ENCODE measurements around the gene LIN7B.

Gene LIN7B

GRCh38 chr19:49114630-49115363 lies 627 bp downstream of the LIN7B start (continued):
- TF ChIP-seq ZNF518A (tag by site-specific recombination; conservative IDR thresholded peaks at IDR 0.05; ENCODE audit: low read depth) = no peak
- TF ChIP-seq ZNF560 (tag by site-specific recombination; IDR thresholded peaks at IDR 0.05; ENCODE audit: borderline replicate concordance) = no peak
- TF ChIP-seq ZNF701 (tag by site-specific recombination; IDR thresholded peaks at IDR 0.05) = no peak
- TF ChIP-seq ZNF660 (tag by site-specific recombination; IDR thresholded peaks at IDR 0.05) = no peak
- TF ChIP-seq ZSCAN23 (tag by site-specific recombination; IDR thresholded peaks at IDR 0.05) = no peak
- TF ChIP-seq ZNF133 (tag by site-specific recombination; IDR thresholded peaks at IDR 0.05) = no peak
- no peak for TF ChIP-seq ZNF211 (tag by site-specific recombination; IDR thresholded peaks at IDR 0.05; ENCODE audit: low read depth)
- no peak for TF ChIP-seq ZNF530 (tag by site-specific recombination; IDR thresholded peaks at IDR 0.05; ENCODE audit: low read depth)
- TF ChIP-seq ZNF324 (tag by site-specific recombination; IDR thresholded peaks at IDR 0.05) = no peak
- TF ChIP-seq ZNF521 (tag by site-specific recombination; IDR thresholded peaks at IDR 0.05) = no peak
- TF ChIP-seq ZNF121 (tag by site-specific recombination; IDR thresholded peaks at IDR 0.05) = no peak
- TF ChIP-seq PATZ1 (tag by site-specific recombination; IDR thresholded peaks at IDR 0.05) = peak; percentile 69
- TF ChIP-seq SP2 (tag by site-specific recombination; IDR thresholded peaks at IDR 0.05) = peak; percentile 47
- peak; percentile 80 for TF ChIP-seq GLIS2 (tag by site-specific recombination; IDR thresholded peaks at IDR 0.05)
- no peak for TF ChIP-seq ZNF24 (tag by site-specific recombination; IDR thresholded peaks at IDR 0.05)
- no peak for TF ChIP-seq ZNF391 (tag by site-specific recombination; IDR thresholded peaks at IDR 0.05; ENCODE audit: borderline replicate concordance, low read depth)
- TF ChIP-seq RBAK (tag by site-specific recombination; IDR thresholded peaks at IDR 0.05) = no peak
- no peak for TF ChIP-seq KLF17 (tag by site-specific recombination; IDR thresholded peaks at IDR 0.05)
- TF ChIP-seq ZNF433 (tag by site-specific recombination; IDR thresholded peaks at IDR 0.05; ENCODE audit: low read depth) = no peak
- no peak for TF ChIP-seq ZNF785 (tag by site-specific recombination; IDR thresholded peaks at IDR 0.05)
- TF ChIP-seq REST (tag by site-specific recombination; IDR thresholded peaks at IDR 0.05) = no peak
- TF ChIP-seq ZFP69B (tag by site-specific recombination; IDR thresholded peaks at IDR 0.05) = peak; percentile 98
- TF ChIP-seq ELK4 (IDR thresholded peaks at IDR 0.05; ENCODE audit: borderline replicate concordance, low read depth, low read length) = no peak
- TF ChIP-seq ZNF558 (tag by site-specific recombination; IDR thresholded peaks at IDR 0.05) = no peak
- no peak for TF ChIP-seq MYNN (tag by site-specific recombination; IDR thresholded peaks at IDR 0.05; ENCODE audit: borderline replicate concordance)
- TF ChIP-seq ZIC2 (tag by site-specific recombination; IDR thresholded peaks at IDR 0.05) = peak; percentile 65
- TF ChIP-seq ZNF266 (tag by site-specific recombination; IDR thresholded peaks at IDR 0.05; ENCODE audit: low read depth) = no peak
- TF ChIP-seq ZFP37 (tag by site-specific recombination; IDR thresholded peaks at IDR 0.05) = 0 out of 2 replicates have a peak, but pooled peaks have one; percentile 52

Data from HEK293 (cell line).